Measurements from ENCODE around the gene REXO5. TPM values are rescaled to one million over a fixed set of nuclear protein-coding genes. Genes with fewer than 3 reads are reported as not detected.
A peak's percentile ranks its signal among the peaks of the same experiment; 100 is the strongest.

Gene REXO5
- total RNA-seq, 6 donors from 2014 or later, result 2.1 to 12.7 (median 3.0) TPM

GRCh38 chr16:20878682-20879147 lies 72.4 kb downstream of the REXO5 start:
- Histone ChIP-seq H3K4me1 (peaks cover 46 to 66% (median 53%) of the 10 kb centered on the region in 4 donors), H3K27ac (peak overlapping the region in 3 of 4 donors; percentile 33 to 47 (median 35)), H3K4me3 (no peak overlapping the region), H3K36me3 (no peaks in the 10 kb centered on the region), H3K27me3 (no peaks in the 10 kb centered on the region), H3K9me3 (no peaks in the 10 kb centered on the region)
- 80 to 85% methylated on average over 3 to 5 of the region's 5 CpGs for WGBS, 2 donors
- ATAC-seq (ENCODE audit: low FRiP score in 2 of 2), result no peak
- TF ChIP-seq CTCF (IDR thresholded peaks at IDR 0.05), result no peak
- TF ChIP-seq POLR2A (IDR thresholded peaks at IDR 0.05), result no peak
- TF ChIP-seq POLR2AphosphoS5 (IDR thresholded peaks at IDR 0.05), result no peak
- TF ChIP-seq EP300 (IDR thresholded peaks at IDR 0.05), result no peak
- DNase-seq, result no peak

- no peak for TF ChIP-seq EP300 (IDR thresholded peaks at IDR 0.05)
- TF ChIP-seq POLR2AphosphoS5 (IDR thresholded peaks at IDR 0.05), result no peak
- no peak for TF ChIP-seq CTCF (IDR thresholded peaks at IDR 0.05)
- no peak for TF ChIP-seq POLR2A (IDR thresholded peaks at IDR 0.05)
- no peak overlapping the region for H3K4me3 ChIP-seq
- DNase-seq, result no peak
- ATAC-seq (ENCODE audit: low FRiP score in 2 of 2), result peak in 1 of 2 donors; percentile 60
- no peaks in the 10 kb centered on the region for H3K27me3 ChIP-seq
- no peaks in the 10 kb centered on the region for H3K36me3 ChIP-seq
- H3K9me3 ChIP-seq, result no peaks in the 10 kb centered on the region
- WGBS, 2 donors, result 49 to 56% methylated on average over 7 of the region's 7 CpGs
- peaks cover 41 to 65% (median 55%) of the 10 kb centered on the region in 4 donors for H3K4me1 ChIP-seq
- H3K27ac ChIP-seq, result peak overlapping the region in 3 of 4 donors; percentile 33 to 47 (median 35)
Observed at GRCh38 chr16:20879175-20880040, 73.1 kb downstream of the REXO5 start.

GRCh38 chr16:20880867-20881502 lies 74.7 kb downstream of the REXO5 start:
- DNase-seq, result no peak
- H3K4me3 ChIP-seq, result no peak overlapping the region
- no peaks in the 10 kb centered on the region for H3K9me3 ChIP-seq
- peak; percentile 33 to 78 for ATAC-seq (ENCODE audit: low FRiP score in 2 of 2)
- peaks cover 33 to 62% (median 48%) of the 10 kb centered on the region in 4 donors for H3K4me1 ChIP-seq
- H3K36me3 ChIP-seq, result no peaks in the 10 kb centered on the region
- 54 to 59% methylated on average over 3 of the region's 3 CpGs for WGBS, 2 donors
- no peaks in the 10 kb centered on the region for H3K27me3 ChIP-seq
- TF ChIP-seq POLR2AphosphoS5 (IDR thresholded peaks at IDR 0.05) (no peak), POLR2A (IDR thresholded peaks at IDR 0.05) (no peak), EP300 (IDR thresholded peaks at IDR 0.05) (no peak), CTCF (IDR thresholded peaks at IDR 0.05) (no peak)
- peak overlapping the region; percentile 39 to 70 (median 56) for H3K27ac ChIP-seq

- no peaks in the 10 kb centered on the region for H3K9me3 ChIP-seq
- 53 to 65% methylated on average over 6 of the region's 6 CpGs for WGBS, 2 donors
- no peaks in the 10 kb centered on the region for H3K27me3 ChIP-seq
- peaks cover 33 to 62% (median 49%) of the 10 kb centered on the region in 4 donors for H3K4me1 ChIP-seq
- ATAC-seq (ENCODE audit: low FRiP score in 2 of 2) (no peak), DNase-seq (no peak)
- TF ChIP-seq POLR2A (IDR thresholded peaks at IDR 0.05) (no peak), EP300 (IDR thresholded peaks at IDR 0.05) (no peak), CTCF (IDR thresholded peaks at IDR 0.05) (no peak), POLR2AphosphoS5 (IDR thresholded peaks at IDR 0.05) (no peak)
- peak overlapping the region; percentile 39 to 70 (median 56) for H3K27ac ChIP-seq
- H3K4me3 ChIP-seq, result no peak overlapping the region
- H3K36me3 ChIP-seq, result no peaks in the 10 kb centered on the region
Observed at GRCh38 chr16:20881503-20881878, 75.2 kb downstream of the REXO5 start.

Measured in upper lobe of left lung (tissue), 6 donors.